H1 (cell line): ENCODE data around the gene LIPC. TPM values are rescaled to one million over a fixed set of nuclear protein-coding genes. Genes with fewer than 3 reads are reported as not detected.

Source experiments
- CTBP2 ChIP-seq: IDR thresholded peaks from 2 replicates; pipeline ENCODE4 v1.7.0; 2011; ENCODE audit warnings: borderline replicate concordance, mild to moderate bottlenecking, moderate library complexity, mixed read lengths, low read length; ENCODE audit not compliant: insufficient read depth, insufficient read length
- MAFK ChIP-seq: IDR thresholded peaks from 2 replicates; pipeline ENCODE4 v1.6.1; 2012; ENCODE audit warnings: low read depth, mild to moderate bottlenecking, improper control_type of control experiment, low read length
- YY1 ChIP-seq: IDR thresholded peaks from 2 replicates; pipeline ENCODE4 v1.6.1; 2011; ENCODE audit warnings: low read depth, mild to moderate bottlenecking, low read length
- polyA plus RNA-seq, 7 experiments: library from polyadenylated mRNA; depleted of rRNA in 3 of 7; stranded (reverse) in 5 of 7; unstranded in 2 of 7; fragments of >200 nt in 5 of 7; fragments of 200-250 nt in 2 of 7; gene quantifications; 1 replicate in 5 of 7; 2 replicates in 1 of 7; 4 replicates in 1 of 7; pipeline versions ENCODE4 v1.2.1 to v1.2.3, GENCODE V29; 2011 to 2013; ENCODE audit warnings: missing spikeins in 2 of 7, mixed read lengths in 2 of 7
- total RNA-seq: library from RNA; stranded (reverse); fragmentation: NEBNext Ultra II Directional; extraction: Animal tissue kit (Norgen Biotek cat#: 25700); gene quantifications from 2 replicates; pipeline ENCODE4 v1.2.1, GENCODE V29; 2021
- TF ChIP-seq, protein P1 (sequence below): fragments of 300-600 bp; sonication (generic); IDR thresholded peaks from 2 replicates; pipeline ENCODE4 v1.7.1; 2012; ENCODE audit warnings: low read length, moderate library complexity, mild to moderate bottlenecking, inconsistent platforms; ENCODE audit not compliant: insufficient replicate concordance

The LIPC gene
- total and polyA plus RNA-seq, 2 of the 8 experiments (the other 6 are each of a cell fraction or from before 2014, with no cell fraction given), result not detected

DNA sequence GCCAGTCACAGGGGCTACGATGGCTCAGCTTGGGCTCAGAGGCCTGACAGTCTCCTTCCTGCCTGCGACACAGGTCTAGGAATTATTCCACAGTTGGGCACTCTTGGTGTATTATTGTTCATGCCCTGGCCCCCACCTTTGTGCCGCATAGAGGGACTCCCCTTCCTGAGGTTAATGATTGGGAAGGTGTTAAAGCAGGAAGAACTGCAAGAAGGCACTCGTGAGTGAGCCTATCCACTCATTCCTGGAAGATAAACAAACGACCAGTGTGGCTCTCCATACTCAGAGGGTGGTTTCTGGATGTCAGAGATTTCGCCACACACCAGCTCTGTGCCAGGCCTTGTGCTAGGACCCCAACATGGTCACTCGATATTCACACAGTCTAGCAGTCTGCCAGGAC is 12.3 kb downstream of the LIPC start (continued):
- TF ChIP-seq, protein P1, sequence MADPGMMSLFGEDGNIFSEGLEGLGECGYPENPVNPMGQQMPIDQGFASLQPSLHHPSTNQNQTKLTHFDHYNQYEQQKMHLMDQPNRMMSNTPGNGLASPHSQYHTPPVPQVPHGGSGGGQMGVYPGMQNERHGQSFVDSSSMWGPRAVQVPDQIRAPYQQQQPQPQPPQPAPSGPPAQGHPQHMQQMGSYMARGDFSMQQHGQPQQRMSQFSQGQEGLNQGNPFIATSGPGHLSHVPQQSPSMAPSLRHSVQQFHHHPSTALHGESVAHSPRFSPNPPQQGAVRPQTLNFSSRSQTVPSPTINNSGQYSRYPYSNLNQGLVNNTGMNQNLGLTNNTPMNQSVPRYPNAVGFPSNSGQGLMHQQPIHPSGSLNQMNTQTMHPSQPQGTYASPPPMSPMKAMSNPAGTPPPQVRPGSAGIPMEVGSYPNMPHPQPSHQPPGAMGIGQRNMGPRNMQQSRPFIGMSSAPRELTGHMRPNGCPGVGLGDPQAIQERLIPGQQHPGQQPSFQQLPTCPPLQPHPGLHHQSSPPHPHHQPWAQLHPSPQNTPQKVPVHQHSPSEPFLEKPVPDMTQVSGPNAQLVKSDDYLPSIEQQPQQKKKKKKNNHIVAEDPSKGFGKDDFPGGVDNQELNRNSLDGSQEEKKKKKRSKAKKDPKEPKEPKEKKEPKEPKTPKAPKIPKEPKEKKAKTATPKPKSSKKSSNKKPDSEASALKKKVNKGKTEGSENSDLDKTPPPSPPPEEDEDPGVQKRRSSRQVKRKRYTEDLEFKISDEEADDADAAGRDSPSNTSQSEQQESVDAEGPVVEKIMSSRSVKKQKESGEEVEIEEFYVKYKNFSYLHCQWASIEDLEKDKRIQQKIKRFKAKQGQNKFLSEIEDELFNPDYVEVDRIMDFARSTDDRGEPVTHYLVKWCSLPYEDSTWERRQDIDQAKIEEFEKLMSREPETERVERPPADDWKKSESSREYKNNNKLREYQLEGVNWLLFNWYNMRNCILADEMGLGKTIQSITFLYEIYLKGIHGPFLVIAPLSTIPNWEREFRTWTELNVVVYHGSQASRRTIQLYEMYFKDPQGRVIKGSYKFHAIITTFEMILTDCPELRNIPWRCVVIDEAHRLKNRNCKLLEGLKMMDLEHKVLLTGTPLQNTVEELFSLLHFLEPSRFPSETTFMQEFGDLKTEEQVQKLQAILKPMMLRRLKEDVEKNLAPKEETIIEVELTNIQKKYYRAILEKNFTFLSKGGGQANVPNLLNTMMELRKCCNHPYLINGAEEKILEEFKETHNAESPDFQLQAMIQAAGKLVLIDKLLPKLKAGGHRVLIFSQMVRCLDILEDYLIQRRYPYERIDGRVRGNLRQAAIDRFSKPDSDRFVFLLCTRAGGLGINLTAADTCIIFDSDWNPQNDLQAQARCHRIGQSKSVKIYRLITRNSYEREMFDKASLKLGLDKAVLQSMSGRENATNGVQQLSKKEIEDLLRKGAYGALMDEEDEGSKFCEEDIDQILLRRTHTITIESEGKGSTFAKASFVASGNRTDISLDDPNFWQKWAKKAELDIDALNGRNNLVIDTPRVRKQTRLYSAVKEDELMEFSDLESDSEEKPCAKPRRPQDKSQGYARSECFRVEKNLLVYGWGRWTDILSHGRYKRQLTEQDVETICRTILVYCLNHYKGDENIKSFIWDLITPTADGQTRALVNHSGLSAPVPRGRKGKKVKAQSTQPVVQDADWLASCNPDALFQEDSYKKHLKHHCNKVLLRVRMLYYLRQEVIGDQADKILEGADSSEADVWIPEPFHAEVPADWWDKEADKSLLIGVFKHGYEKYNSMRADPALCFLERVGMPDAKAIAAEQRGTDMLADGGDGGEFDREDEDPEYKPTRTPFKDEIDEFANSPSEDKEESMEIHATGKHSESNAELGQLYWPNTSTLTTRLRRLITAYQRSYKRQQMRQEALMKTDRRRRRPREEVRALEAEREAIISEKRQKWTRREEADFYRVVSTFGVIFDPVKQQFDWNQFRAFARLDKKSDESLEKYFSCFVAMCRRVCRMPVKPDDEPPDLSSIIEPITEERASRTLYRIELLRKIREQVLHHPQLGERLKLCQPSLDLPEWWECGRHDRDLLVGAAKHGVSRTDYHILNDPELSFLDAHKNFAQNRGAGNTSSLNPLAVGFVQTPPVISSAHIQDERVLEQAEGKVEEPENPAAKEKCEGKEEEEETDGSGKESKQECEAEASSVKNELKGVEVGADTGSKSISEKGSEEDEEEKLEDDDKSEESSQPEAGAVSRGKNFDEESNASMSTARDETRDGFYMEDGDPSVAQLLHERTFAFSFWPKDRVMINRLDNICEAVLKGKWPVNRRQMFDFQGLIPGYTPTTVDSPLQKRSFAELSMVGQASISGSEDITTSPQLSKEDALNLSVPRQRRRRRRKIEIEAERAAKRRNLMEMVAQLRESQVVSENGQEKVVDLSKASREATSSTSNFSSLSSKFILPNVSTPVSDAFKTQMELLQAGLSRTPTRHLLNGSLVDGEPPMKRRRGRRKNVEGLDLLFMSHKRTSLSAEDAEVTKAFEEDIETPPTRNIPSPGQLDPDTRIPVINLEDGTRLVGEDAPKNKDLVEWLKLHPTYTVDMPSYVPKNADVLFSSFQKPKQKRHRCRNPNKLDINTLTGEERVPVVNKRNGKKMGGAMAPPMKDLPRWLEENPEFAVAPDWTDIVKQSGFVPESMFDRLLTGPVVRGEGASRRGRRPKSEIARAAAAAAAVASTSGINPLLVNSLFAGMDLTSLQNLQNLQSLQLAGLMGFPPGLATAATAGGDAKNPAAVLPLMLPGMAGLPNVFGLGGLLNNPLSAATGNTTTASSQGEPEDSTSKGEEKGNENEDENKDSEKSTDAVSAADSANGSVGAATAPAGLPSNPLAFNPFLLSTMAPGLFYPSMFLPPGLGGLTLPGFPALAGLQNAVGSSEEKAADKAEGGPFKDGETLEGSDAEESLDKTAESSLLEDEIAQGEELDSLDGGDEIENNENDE, result no peak
- TF ChIP-seq MAFK (no peak), CTBP2 (no peak), YY1 (no peak)
